Measurements from ENCODE around the gene C1orf94. TPM values are rescaled to one million over a fixed set of nuclear protein-coding genes. Genes with fewer than 3 reads are reported as not detected.

The C1orf94 gene
- total and polyA plus RNA-seq, 4 donors, result not detected

DNA sequence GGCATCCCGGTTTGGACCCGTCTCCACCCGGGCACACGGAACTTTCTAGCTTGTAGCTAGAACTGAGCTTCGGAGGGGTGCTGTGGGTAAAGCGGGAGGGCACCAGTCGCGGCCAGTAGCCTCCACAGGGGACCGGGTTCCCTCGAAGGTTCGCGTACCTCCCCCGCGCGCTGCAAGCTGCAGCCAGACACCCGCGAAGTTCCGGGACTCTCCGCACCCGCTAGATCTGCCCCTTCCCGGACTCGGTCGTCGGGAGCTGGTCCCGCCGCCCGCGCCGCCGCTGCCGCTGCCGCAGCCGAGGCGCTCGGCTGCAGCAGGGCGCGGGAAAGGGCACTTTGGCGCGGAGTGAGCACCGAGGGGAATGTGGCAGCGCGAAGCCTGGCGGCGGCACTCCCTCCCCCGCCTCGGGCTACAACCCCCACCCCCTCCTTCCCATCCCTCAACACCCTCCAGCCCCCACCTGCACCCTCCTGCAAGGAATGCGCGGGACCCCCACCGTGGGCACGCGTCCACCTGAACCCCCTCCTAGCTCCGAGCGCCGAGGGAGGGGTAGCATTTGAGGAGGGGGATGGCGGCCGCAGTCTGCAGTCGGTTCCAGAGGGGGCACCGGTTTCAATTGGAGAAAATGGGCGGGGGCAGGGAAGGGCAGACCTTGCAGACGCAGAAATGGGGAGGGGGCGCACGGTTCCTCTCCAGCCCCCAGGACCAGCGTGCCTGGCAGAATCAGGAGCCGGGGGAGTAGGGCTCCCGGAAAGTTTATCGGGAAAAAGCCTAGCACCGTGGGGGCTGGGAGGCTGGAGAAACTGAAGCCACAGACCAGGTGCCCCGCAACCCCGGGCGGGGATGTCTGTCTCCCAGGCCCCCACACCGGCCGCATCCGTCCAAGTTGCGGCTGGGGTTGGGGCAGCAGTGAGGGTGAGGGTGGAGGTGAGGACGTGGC, 12.6 kb upstream of the C1orf94 start:
- Histone ChIP-seq H3K27ac (ENCODE audit: low read depth in 1 of 2, low read length in 1 of 2) (no peak overlapping the region), H3K9ac (ENCODE audit: insufficient read depth in 1 of 2, low read length in 2 of 2) (no peak overlapping the region), H3K9me3 (ENCODE audit: control insufficient read depth in 4 of 4, insufficient read depth in 3 of 4, low read length in 3 of 4) (no peaks in the 10 kb centered on the region), H3K4me3 (no peak overlapping the region), H3K27me3 (ENCODE audit: control insufficient read depth in 3 of 3, insufficient read depth in 3 of 3, low read length in 2 of 3) (peaks cover 4 to 90% (median 66%) of the 10 kb centered on the region in 3 donors), H3K36me3 (ENCODE audit: control insufficient read depth in 4 of 4, insufficient read depth in 4 of 4, low read length in 4 of 4) (no peaks in the 10 kb centered on the region), H3K4me1 (ENCODE audit: control insufficient read depth in 5 of 5, insufficient read depth in 5 of 5, low read length in 5 of 5) (peaks cover 0 to 11% (median 0%) of the 10 kb centered on the region in 5 donors)
- no peak for DNase-seq
- 2 to 3% methylated on average over 61 to 75 of the region's 75 CpGs for WGBS, 2 donors
- ATAC-seq (ENCODE audit: insufficient read depth, low FRiP score), result no peak
- TF ChIP-seq, protein P1, sequence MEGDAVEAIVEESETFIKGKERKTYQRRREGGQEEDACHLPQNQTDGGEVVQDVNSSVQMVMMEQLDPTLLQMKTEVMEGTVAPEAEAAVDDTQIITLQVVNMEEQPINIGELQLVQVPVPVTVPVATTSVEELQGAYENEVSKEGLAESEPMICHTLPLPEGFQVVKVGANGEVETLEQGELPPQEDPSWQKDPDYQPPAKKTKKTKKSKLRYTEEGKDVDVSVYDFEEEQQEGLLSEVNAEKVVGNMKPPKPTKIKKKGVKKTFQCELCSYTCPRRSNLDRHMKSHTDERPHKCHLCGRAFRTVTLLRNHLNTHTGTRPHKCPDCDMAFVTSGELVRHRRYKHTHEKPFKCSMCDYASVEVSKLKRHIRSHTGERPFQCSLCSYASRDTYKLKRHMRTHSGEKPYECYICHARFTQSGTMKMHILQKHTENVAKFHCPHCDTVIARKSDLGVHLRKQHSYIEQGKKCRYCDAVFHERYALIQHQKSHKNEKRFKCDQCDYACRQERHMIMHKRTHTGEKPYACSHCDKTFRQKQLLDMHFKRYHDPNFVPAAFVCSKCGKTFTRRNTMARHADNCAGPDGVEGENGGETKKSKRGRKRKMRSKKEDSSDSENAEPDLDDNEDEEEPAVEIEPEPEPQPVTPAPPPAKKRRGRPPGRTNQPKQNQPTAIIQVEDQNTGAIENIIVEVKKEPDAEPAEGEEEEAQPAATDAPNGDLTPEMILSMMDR (IDR thresholded peaks at IDR 0.05; ENCODE audit: control extremely low read depth, extremely low read depth), result no peak

DNA sequence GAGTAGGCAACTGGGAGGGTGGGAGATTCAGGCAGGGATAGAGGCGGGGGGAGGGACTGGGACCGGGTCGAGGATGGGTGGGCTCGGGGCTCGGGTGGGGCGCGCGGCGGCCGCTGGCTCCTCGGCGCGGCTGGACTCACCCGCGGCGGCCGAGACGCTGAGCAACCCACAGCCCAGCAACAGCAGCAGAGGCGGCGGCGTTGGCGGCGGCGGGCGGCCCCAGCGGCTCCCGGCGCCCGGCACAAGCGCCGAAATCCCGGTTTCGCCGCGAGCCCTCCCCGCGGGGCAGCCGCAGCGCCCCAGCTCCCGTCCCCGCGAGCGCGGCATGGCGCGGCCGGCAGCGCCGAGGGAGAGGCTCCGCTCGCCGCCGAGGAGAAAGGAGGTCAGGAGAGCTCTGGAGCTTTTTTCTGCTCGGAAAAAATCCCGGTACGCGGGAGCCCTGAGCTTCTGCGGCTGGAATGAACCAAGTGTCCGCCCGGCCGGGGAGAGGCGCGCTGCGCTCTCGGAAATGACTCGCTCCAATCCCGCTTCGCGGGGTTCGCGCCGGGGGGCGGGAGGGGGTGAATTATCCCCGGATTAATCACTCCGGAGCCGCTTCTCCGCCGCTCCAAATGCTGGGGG, 11.8 kb upstream of the C1orf94 start, which contains the start of gene CSMD2:
CSMD2 (minus strand) TSS at position 460 of the 621 bp plus-strand sequence; CDS start at position 327, 133 bp downstream.
- H3K4me1 ChIP-seq (ENCODE audit: control insufficient read depth in 5 of 5, insufficient read depth in 5 of 5, low read length in 5 of 5), result peaks cover 0 to 11% (median 0%) of the 10 kb centered on the region in 5 donors
- peaks cover 4 to 92% (median 61%) of the 10 kb centered on the region in 3 donors for H3K27me3 ChIP-seq (ENCODE audit: control insufficient read depth in 3 of 3, insufficient read depth in 3 of 3, low read length in 2 of 3)
- H3K9ac ChIP-seq (ENCODE audit: insufficient read depth in 1 of 2, low read length in 2 of 2), result no peak within 1 kb of the TSS

DNA sequence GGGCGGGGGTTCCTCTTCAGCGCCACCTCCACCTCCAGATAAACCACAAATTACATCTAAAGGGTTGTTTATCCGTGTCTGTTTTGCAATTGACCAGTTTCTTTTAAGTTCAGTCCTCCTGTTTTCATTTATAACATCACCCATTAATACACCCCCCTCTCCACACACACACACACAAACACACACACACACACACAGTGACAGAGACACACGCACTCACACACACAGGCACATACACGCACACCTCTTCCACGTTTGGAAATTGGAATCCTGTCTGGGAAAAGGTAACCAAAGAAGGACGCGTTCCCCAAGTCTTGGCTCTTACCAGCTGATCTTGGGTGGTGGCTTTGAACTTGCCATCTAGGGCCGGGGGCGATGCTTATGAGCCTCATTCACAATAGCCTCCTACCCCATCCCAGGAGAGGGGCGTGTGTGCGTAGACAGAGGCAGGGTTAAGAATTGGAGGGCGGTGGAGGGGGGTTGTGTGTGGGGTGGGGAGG, 11.2 kb upstream of the C1orf94 start:
- DNase-seq, result peak in 1 of 3 donors; percentile 2
- H3K36me3 ChIP-seq (ENCODE audit: control insufficient read depth in 4 of 4, insufficient read depth in 4 of 4, low read length in 4 of 4), result no peaks in the 10 kb centered on the region
- no peak overlapping the region for H3K4me3 ChIP-seq
- no peak overlapping the region for H3K27ac ChIP-seq (ENCODE audit: low read depth in 1 of 2, low read length in 1 of 2)
- H3K4me1 ChIP-seq (ENCODE audit: control insufficient read depth in 5 of 5, insufficient read depth in 5 of 5, low read length in 5 of 5), result peaks cover 0 to 11% (median 0%) of the 10 kb centered on the region in 5 donors
- WGBS, 2 donors, result 3% methylated on average over 13 of the region's 13 CpGs
- H3K9ac ChIP-seq (ENCODE audit: insufficient read depth in 1 of 2, low read length in 2 of 2), result no peak overlapping the region
- TF ChIP-seq, protein P1 (IDR thresholded peaks at IDR 0.05; ENCODE audit: control extremely low read depth, extremely low read depth), result no peak
- H3K27me3 ChIP-seq (ENCODE audit: control insufficient read depth in 3 of 3, insufficient read depth in 3 of 3, low read length in 2 of 3), result peaks cover 4 to 91% (median 61%) of the 10 kb centered on the region in 3 donors
- H3K9me3 ChIP-seq (ENCODE audit: control insufficient read depth in 4 of 4, insufficient read depth in 3 of 4, low read length in 3 of 4), result no peaks in the 10 kb centered on the region
- no peak for ATAC-seq (ENCODE audit: insufficient read depth, low FRiP score)

More for the DNA sequence above, 11.8 kb upstream of the C1orf94 start, which contains the start of gene CSMD2:
- no peak within 1 kb of the TSS for H3K27ac ChIP-seq (ENCODE audit: low read depth in 1 of 2, low read length in 1 of 2)
- no peaks in the 10 kb centered on the region for H3K9me3 ChIP-seq (ENCODE audit: control insufficient read depth in 4 of 4, insufficient read depth in 3 of 4, low read length in 3 of 4)
- TF ChIP-seq, protein P1 (IDR thresholded peaks at IDR 0.05; ENCODE audit: control extremely low read depth, extremely low read depth), result no peak
- no peak within 1 kb of the TSS for H3K4me3 ChIP-seq
- DNase-seq (peak; percentile 33 to 57 (median 54)), ATAC-seq (ENCODE audit: insufficient read depth, low FRiP score) (no peak)
- WGBS, 2 donors, result 1 to 2% methylated on average over 56 to 78 of the region's 78 CpGs
- no peaks in the 10 kb centered on the region for H3K36me3 ChIP-seq (ENCODE audit: control insufficient read depth in 4 of 4, insufficient read depth in 4 of 4, low read length in 4 of 4)

All from lung (tissue), 12 donors.